ENCODE results near the gene MYH2.

MYH2 gene

GRCh38 chr17:10558049-10558448, 8.6 kb upstream of the MYH2 start:
- no peak overlapping the region for H3K4me2 ChIP-seq (ENCODE audit: low read length)
- TF ChIP-seq, protein P1, sequence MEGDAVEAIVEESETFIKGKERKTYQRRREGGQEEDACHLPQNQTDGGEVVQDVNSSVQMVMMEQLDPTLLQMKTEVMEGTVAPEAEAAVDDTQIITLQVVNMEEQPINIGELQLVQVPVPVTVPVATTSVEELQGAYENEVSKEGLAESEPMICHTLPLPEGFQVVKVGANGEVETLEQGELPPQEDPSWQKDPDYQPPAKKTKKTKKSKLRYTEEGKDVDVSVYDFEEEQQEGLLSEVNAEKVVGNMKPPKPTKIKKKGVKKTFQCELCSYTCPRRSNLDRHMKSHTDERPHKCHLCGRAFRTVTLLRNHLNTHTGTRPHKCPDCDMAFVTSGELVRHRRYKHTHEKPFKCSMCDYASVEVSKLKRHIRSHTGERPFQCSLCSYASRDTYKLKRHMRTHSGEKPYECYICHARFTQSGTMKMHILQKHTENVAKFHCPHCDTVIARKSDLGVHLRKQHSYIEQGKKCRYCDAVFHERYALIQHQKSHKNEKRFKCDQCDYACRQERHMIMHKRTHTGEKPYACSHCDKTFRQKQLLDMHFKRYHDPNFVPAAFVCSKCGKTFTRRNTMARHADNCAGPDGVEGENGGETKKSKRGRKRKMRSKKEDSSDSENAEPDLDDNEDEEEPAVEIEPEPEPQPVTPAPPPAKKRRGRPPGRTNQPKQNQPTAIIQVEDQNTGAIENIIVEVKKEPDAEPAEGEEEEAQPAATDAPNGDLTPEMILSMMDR (IDR thresholded peaks at IDR 0.05; ENCODE audit: low read depth, low read length): no peak
- TF ChIP-seq EZH2phosphoT487 (IDR thresholded peaks at IDR 0.05; ENCODE audit: low read depth): no peak
- no peak overlapping the region for H2AFZ ChIP-seq (ENCODE audit: low read depth, low read length)
- no peaks in the 10 kb centered on the region for H3K79me2 ChIP-seq (ENCODE audit: low read length)
- no peak overlapping the region for H3K27ac ChIP-seq (ENCODE audit: low read length)
- no peak overlapping the region for H3K4me3 ChIP-seq (ENCODE audit: low read length)
- no peaks in the 10 kb centered on the region for H3K27me3 ChIP-seq (ENCODE audit: low read depth, low read length)
- H3K36me3 ChIP-seq (replicated peaks; ENCODE audit: low read depth, low read length): no peaks in the 10 kb centered on the region
- no peaks in the 10 kb centered on the region for H3K4me1 ChIP-seq (ENCODE audit: low read length)
- H3K9ac ChIP-seq (ENCODE audit: low read length): no peak overlapping the region
- no peaks in the 10 kb centered on the region for H4K20me1 ChIP-seq (ENCODE audit: insufficient read depth, low read length)
- H3K9me3 ChIP-seq (ENCODE audit: insufficient read depth, low read length): no peaks in the 10 kb centered on the region

GRCh38 chr17:10557422-10557821, 8.0 kb upstream of the MYH2 start:
- H3K4me2 ChIP-seq (ENCODE audit: low read length): no peak overlapping the region
- H2AFZ ChIP-seq (ENCODE audit: low read depth, low read length): no peak overlapping the region
- H3K4me1 ChIP-seq (ENCODE audit: low read length): no peaks in the 10 kb centered on the region
- H4K20me1 ChIP-seq (ENCODE audit: insufficient read depth, low read length): no peaks in the 10 kb centered on the region
- no peak overlapping the region for H3K9ac ChIP-seq (ENCODE audit: low read length)
- H3K79me2 ChIP-seq (ENCODE audit: low read length): no peaks in the 10 kb centered on the region
- H3K9me3 ChIP-seq (ENCODE audit: insufficient read depth, low read length): no peaks in the 10 kb centered on the region
- no peak overlapping the region for H3K27ac ChIP-seq (ENCODE audit: low read length)
- H3K36me3 ChIP-seq (replicated peaks; ENCODE audit: low read depth, low read length): no peaks in the 10 kb centered on the region
- H3K4me3 ChIP-seq (ENCODE audit: low read length): no peak overlapping the region
- no peak for TF ChIP-seq EZH2phosphoT487 (IDR thresholded peaks at IDR 0.05; ENCODE audit: low read depth)
- TF ChIP-seq, protein P1 (IDR thresholded peaks at IDR 0.05; ENCODE audit: low read depth, low read length): no peak
- H3K27me3 ChIP-seq (ENCODE audit: low read depth, low read length): no peaks in the 10 kb centered on the region

DNA sequence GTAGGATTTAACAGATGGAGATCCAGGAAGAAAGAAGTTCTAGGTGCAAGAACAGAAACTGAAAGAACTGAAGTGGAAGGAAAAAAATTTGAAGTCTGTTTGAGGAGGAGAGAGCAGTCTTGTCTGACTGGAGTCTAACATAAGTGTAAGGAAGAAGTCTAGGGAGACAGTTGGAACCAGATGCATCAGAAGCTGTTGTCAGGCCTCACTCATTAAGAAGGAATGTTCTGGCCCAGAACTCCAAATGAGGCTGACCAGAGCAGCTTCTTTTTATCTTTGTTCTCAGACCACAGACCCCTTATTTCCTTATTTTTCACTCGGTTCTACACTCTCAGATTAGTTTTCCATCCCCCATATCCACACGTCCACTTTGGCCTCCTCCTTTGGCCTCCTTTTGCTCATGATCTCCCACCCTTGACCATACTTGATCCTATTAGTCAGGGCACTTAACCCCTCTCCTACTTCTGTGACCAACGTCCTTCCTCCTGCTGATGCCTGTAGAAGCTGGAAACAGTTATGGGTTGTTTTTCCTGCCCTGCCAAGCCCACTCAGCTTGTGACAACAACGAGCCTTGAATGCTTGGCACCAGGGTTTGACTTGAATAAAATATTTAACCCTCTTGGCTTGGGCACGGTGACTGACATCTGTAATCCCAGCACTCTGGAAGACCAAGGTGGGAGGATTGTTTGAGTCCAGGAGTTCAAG, 7.0 kb upstream of the MYH2 start:
- no peak overlapping the region for H3K4me2 ChIP-seq (ENCODE audit: low read length)
- no peaks in the 10 kb centered on the region for H3K27me3 ChIP-seq (ENCODE audit: low read depth, low read length)
- H3K27ac ChIP-seq (ENCODE audit: low read length): no peak overlapping the region

GRCh38 chr17:10550014-10550413, 556 bp upstream of the MYH2 start:
- no peaks in the 10 kb centered on the region for H3K36me3 ChIP-seq (replicated peaks; ENCODE audit: low read depth, low read length)
- H2AFZ ChIP-seq (ENCODE audit: low read depth, low read length): no peak overlapping the region
- H3K79me2 ChIP-seq (ENCODE audit: low read length): no peaks in the 10 kb centered on the region
- H3K4me3 ChIP-seq (ENCODE audit: low read length): no peak overlapping the region
- no peak overlapping the region for H3K4me2 ChIP-seq (ENCODE audit: low read length)
- H3K9me3 ChIP-seq (ENCODE audit: insufficient read depth, low read length): no peaks in the 10 kb centered on the region
- no peaks in the 10 kb centered on the region for H3K27me3 ChIP-seq (ENCODE audit: low read depth, low read length)
- H3K9ac ChIP-seq (ENCODE audit: low read length): no peak overlapping the region
- no peak overlapping the region for H3K27ac ChIP-seq (ENCODE audit: low read length)
- H3K4me1 ChIP-seq (ENCODE audit: low read length): no peaks in the 10 kb centered on the region
- TF ChIP-seq, protein P1 (IDR thresholded peaks at IDR 0.05; ENCODE audit: low read depth, low read length): no peak
- no peak for TF ChIP-seq EZH2phosphoT487 (IDR thresholded peaks at IDR 0.05; ENCODE audit: low read depth)
- no peaks in the 10 kb centered on the region for H4K20me1 ChIP-seq (ENCODE audit: insufficient read depth, low read length)

More for the DNA sequence above, 7.0 kb upstream of the MYH2 start:
- H3K9ac ChIP-seq (ENCODE audit: low read length): no peak overlapping the region
- no peaks in the 10 kb centered on the region for H3K36me3 ChIP-seq (replicated peaks; ENCODE audit: low read depth, low read length)
- H4K20me1 ChIP-seq (ENCODE audit: insufficient read depth, low read length): no peaks in the 10 kb centered on the region
- H3K9me3 ChIP-seq (ENCODE audit: insufficient read depth, low read length): no peaks in the 10 kb centered on the region
- no peaks in the 10 kb centered on the region for H3K79me2 ChIP-seq (ENCODE audit: low read length)
- no peak overlapping the region for H2AFZ ChIP-seq (ENCODE audit: low read depth, low read length)
- H3K4me3 ChIP-seq (ENCODE audit: low read length): no peak overlapping the region
- TF ChIP-seq, protein P1 (IDR thresholded peaks at IDR 0.05; ENCODE audit: low read depth, low read length): no peak
- TF ChIP-seq EZH2phosphoT487 (IDR thresholded peaks at IDR 0.05; ENCODE audit: low read depth): no peak
- H3K4me1 ChIP-seq (ENCODE audit: low read length): no peaks in the 10 kb centered on the region
